Right cardiac atrium (tissue), 5 donors: ENCODE results near the gene MCC. TPM values are rescaled to one million over a fixed set of nuclear protein-coding genes. Genes with fewer than 3 reads are reported as not detected.

Experiments used
- ATAC-seq, 2 donors: fragments of 200-7000 bp; cut with Tn5 transposase; one replicate each; pipeline versions ENCODE4 v1.8.0 to v1.9.1; 2020; ENCODE audit warnings: moderate library complexity in 2 of 2, mild to moderate bottlenecking in 1 of 2
- DNase-seq, 3 donors: peaks; one replicate each; pipeline ENCODE4 v3.0.0-alpha.2; 2020
- H3K27ac ChIP-seq: one replicate; pipeline ENCODE4 v1.5.1; 2013; ENCODE audit warnings: mild to moderate bottlenecking, low read length, control low read depth, moderate library complexity
- H3K27me3 ChIP-seq: one replicate; pipeline ENCODE4 v1.6.1; 2013; ENCODE audit not compliant: control insufficient read depth, insufficient read depth
- H3K4me1 ChIP-seq: one replicate; pipeline ENCODE4 v1.6.1; 2013; ENCODE audit warnings: low read length; ENCODE audit not compliant: control insufficient read depth, insufficient read depth
- H3K4me3 ChIP-seq: one replicate; pipeline ENCODE4 v1.5.1; 2013; ENCODE audit warnings: low read length, control low read depth
- H3K9me3 ChIP-seq: one replicate; pipeline ENCODE4 v1.6.1; 2013; ENCODE audit warnings: low read length; ENCODE audit not compliant: control insufficient read depth
- WGBS: extraction: QIAGEN DNeasy Blood & Tissue Kit; methylation state at CpG from one replicate; pipeline ENCODE4 v1.1.7; 2013; 5-methylcytosine and 5-hydroxymethylcytosine counted together
- intact Hi-C, 4 donors: fragments of 100-400 bp; cut with DNase I; formaldehyde crosslinking; loops; one replicate each; pipeline versions ENCODE4 v1.11.0 to v1.14.0; 2022 to 2023
- polyA plus RNA-seq: library from polyadenylated mRNA; stranded (reverse); fragments of 200-250 nt; gene quantifications from one replicate; pipeline ENCODE4 v1.2.3, GENCODE V29; 2013
- total RNA-seq, 4 donors: library from RNA; stranded (reverse); fragmentation: NEBNext Ultra II Directional; extraction: Animal tissue kit (Norgen Biotek cat#: 25700); gene quantifications; one replicate each; pipeline ENCODE4 v1.2.1, GENCODE V29; 2021
- donor health status: healthy with polysubstance abuse.
- donor health status: DM: no; HTN: yes; CAD: no.
- donor health status: DM: no; HTN: no; CAD: no.
- donor health status: DM: no; HTN: yes; CAD: no; lungs with severe emphysema.
- donor health status: DM: yes; HTN: yes; CAD: no.

MCC gene
- total and polyA plus RNA-seq, 5 donors: 6.9 to 33.6 (median 27.0) TPM

- Histone ChIP-seq H3K27ac (no peak overlapping the region), H3K4me1 (no peaks in the 10 kb centered on the region), H3K4me3 (no peak overlapping the region), H3K27me3 (no peaks in the 10 kb centered on the region), H3K9me3 (no peaks in the 10 kb centered on the region)
- WGBS: 80% methylated on average over 4 of the region's 4 CpGs
- no peak for DNase-seq
- ATAC-seq: no peak
- intact Hi-C loops: loop anchor here in 3 of 4 donors (5.0 to 10.0 kb wide), 6 partner anchors 207 to 609 kb away; partner anchors contain the start of gene YTHDC2 (in 2 of the 3)
Measured at GRCh38 chr5:112998296-112998695, 490.0 kb downstream of the MCC start.

- intact Hi-C loops: loop anchor here in 3 of 4 donors (5.0 to 10.0 kb wide), 6 partner anchors 208 to 610 kb away; partner anchors contain the start of gene YTHDC2 (in 2 of the 3)
- 78% methylated on average over 4 of the region's 4 CpGs for WGBS
- Histone ChIP-seq H3K27me3 (no peaks in the 10 kb centered on the region), H3K4me1 (no peaks in the 10 kb centered on the region), H3K4me3 (no peak overlapping the region), H3K27ac (no peak overlapping the region), H3K9me3 (no peaks in the 10 kb centered on the region)
- DNase-seq: no peak
- no peak for ATAC-seq
Measured at GRCh38 chr5:112996830-112997374, 491.4 kb downstream of the MCC start.

GRCh38 chr5:112995764-112996618, 492.3 kb downstream of the MCC start:
- no peak overlapping the region for H3K4me3 ChIP-seq
- no peak overlapping the region for H3K27ac ChIP-seq
- ATAC-seq: peak; percentile 80 to 84
- no peaks in the 10 kb centered on the region for H3K27me3 ChIP-seq
- H3K4me1 ChIP-seq: no peaks in the 10 kb centered on the region
- peak; percentile 59 to 85 (median 74) for DNase-seq
- H3K9me3 ChIP-seq: no peaks in the 10 kb centered on the region
- 20% methylated on average over 7 of the region's 7 CpGs for WGBS
- intact Hi-C loops: loop anchor here in 3 of 4 donors (5.0 to 10.0 kb wide), 6 partner anchors 209 to 611 kb away; partner anchors contain the start of gene YTHDC2 (in 2 of the 3)

- H3K4me3 ChIP-seq: no peak overlapping the region
- H3K4me1 ChIP-seq: peaks cover 1% of the 10 kb centered on the region
- H3K27me3 ChIP-seq: no peaks in the 10 kb centered on the region
- no peaks in the 10 kb centered on the region for H3K9me3 ChIP-seq
- ATAC-seq (no peak), DNase-seq (no peak)
- H3K27ac ChIP-seq: no peak overlapping the region
- intact Hi-C loops: no loop called here
- WGBS: 92% methylated on average over 4 of the region's 4 CpGs
Measured at GRCh38 chr5:112986224-112986623, 502.0 kb downstream of the MCC start.

- Histone ChIP-seq H3K4me3 (no peak overlapping the region), H3K4me1 (peaks cover 3% of the 10 kb centered on the region), H3K27ac (no peak overlapping the region), H3K9me3 (no peaks in the 10 kb centered on the region), H3K27me3 (no peaks in the 10 kb centered on the region)
- intact Hi-C loops: no loop called here
- ATAC-seq (peak in 1 of 2 donors; percentile 36), DNase-seq (no peak)
- 69% methylated on average over 2 of the region's 2 CpGs for WGBS
Measured at GRCh38 chr5:112983363-112983762, 504.9 kb downstream of the MCC start.

GRCh38 chr5:112979723-112980122, 508.5 kb downstream of the MCC start:
- H3K4me1 ChIP-seq: peaks cover 3% of the 10 kb centered on the region
- H3K4me3 ChIP-seq: peak overlapping the region; percentile 22
- DNase-seq: no peak
- H3K27me3 ChIP-seq: no peaks in the 10 kb centered on the region
- WGBS: 44% methylated on average over 3 of the region's 3 CpGs
- H3K27ac ChIP-seq: no peak overlapping the region
- no peaks in the 10 kb centered on the region for H3K9me3 ChIP-seq
- intact Hi-C loops: no loop called here
- no peak for ATAC-seq

GRCh38 chr5:112978836-112979235, 509.4 kb downstream of the MCC start:
- Histone ChIP-seq H3K4me1 (peaks cover 3% of the 10 kb centered on the region), H3K9me3 (no peaks in the 10 kb centered on the region), H3K27me3 (no peaks in the 10 kb centered on the region), H3K4me3 (no peak overlapping the region), H3K27ac (no peak overlapping the region)
- intact Hi-C loops: no loop called here
- DNase-seq (no peak), ATAC-seq (no peak)
- WGBS: 27% methylated on average over 2 of the region's 2 CpGs

GRCh38 chr5:112977440-112977861, 510.8 kb downstream of the MCC start:
- intact Hi-C loops: no loop called here
- Histone ChIP-seq H3K4me3 (peak overlapping the region; percentile 63), H3K27me3 (no peaks in the 10 kb centered on the region), H3K4me1 (peaks cover 3% of the 10 kb centered on the region), H3K9me3 (no peaks in the 10 kb centered on the region), H3K27ac (peak overlapping the region; percentile 90)
- under 1% methylated on average over 16 of the region's 16 CpGs for WGBS
- ATAC-seq (no peak), DNase-seq (no peak)

GRCh38 chr5:112976432-112977309, 511.6 kb downstream of the MCC start, which contains the start of gene DCP2:
TSS of gene DCP2 (plus strand) at chr5:112976798. CDS start at chr5:112976934, 136 bp downstream.
- Histone ChIP-seq H3K9me3 (no peaks in the 10 kb centered on the region), H3K27me3 (no peaks in the 10 kb centered on the region), H3K4me1 (peaks cover 2% of the 10 kb centered on the region), H3K4me3 (peak within 1 kb of the TSS; percentile 63), H3K27ac (peak within 1 kb of the TSS; percentile 90)
- intact Hi-C loops: no loop called here
- under 1% methylated on average over 75 of the region's 75 CpGs for WGBS
- DNase-seq (peak; percentile 96 to 98 (median 98)), ATAC-seq (peak; percentile 99)

- ATAC-seq (no peak), DNase-seq (no peak)
- intact Hi-C loops: no loop called here
- H3K4me1 ChIP-seq: no peaks in the 10 kb centered on the region
- WGBS: 32% methylated on average over 11 of the region's 11 CpGs
- H3K27ac ChIP-seq: peak overlapping the region; percentile 90
- H3K27me3 ChIP-seq: no peaks in the 10 kb centered on the region
- peak overlapping the region; percentile 63 for H3K4me3 ChIP-seq
- no peaks in the 10 kb centered on the region for H3K9me3 ChIP-seq
Measured at GRCh38 chr5:112975721-112976431, 512.4 kb downstream of the MCC start.
